GM19463 (cell line): ENCODE data around the gene ZSCAN10.
A peak's percentile ranks its signal among the peaks of the same experiment; 100 is the strongest.

ENCODE experiments used
- ATAC-seq: cut with Tn5 transposase; IDR thresholded peaks from one replicate; pipeline ENCODE4 v1.9.1; 2021; ENCODE audit warnings: mild to moderate bottlenecking, moderate library complexity; ENCODE audit not compliant: unreplicated experiment

Gene ZSCAN10

GRCh38 chr16:3134338-3135125 lies 35.4 kb upstream of the ZSCAN10 start, which contains the start of gene ZNF213:
Gene ZNF213 (plus strand): TSS chr16:3135029. CDS start chr16:3137281, 2,252 bp downstream.
- ATAC-seq: peak; percentile 90

- ATAC-seq: no peak
Measured at GRCh38 chr16:3133844-3134243, 34.8 kb upstream of the ZSCAN10 start.

GRCh38 chr16:3131755-3132377 lies 32.8 kb upstream of the ZSCAN10 start:
- no peak for ATAC-seq

GRCh38 chr16:3129137-3130131 lies 30.3 kb upstream of the ZSCAN10 start:
- peak; percentile 61 for ATAC-seq

GRCh38 chr16:3127745-3128144 lies 28.7 kb upstream of the ZSCAN10 start:
- ATAC-seq: no peak

GRCh38 chr16:3123986-3124886 lies 25.1 kb upstream of the ZSCAN10 start:
- peak; percentile 91 for ATAC-seq

- no peak for ATAC-seq
Measured at GRCh38 chr16:3122926-3123570, 24.0 kb upstream of the ZSCAN10 start.

- ATAC-seq: no peak
Measured at GRCh38 chr16:3121851-3122467, 22.9 kb upstream of the ZSCAN10 start.

GRCh38 chr16:3120435-3120834 lies 21.3 kb upstream of the ZSCAN10 start:
- no peak for ATAC-seq

GRCh38 chr16:3119701-3120408 lies 20.8 kb upstream of the ZSCAN10 start:
- no peak for ATAC-seq

GRCh38 chr16:3119286-3119685 lies 20.2 kb upstream of the ZSCAN10 start:
- ATAC-seq: no peak

- no peak for ATAC-seq
Measured at GRCh38 chr16:3118846-3119245, 19.8 kb upstream of the ZSCAN10 start.

- no peak for ATAC-seq
Measured at GRCh38 chr16:3118204-3118790, 19.2 kb upstream of the ZSCAN10 start.

- ATAC-seq: no peak
Measured at GRCh38 chr16:3115561-3115960, 16.5 kb upstream of the ZSCAN10 start.

- no peak for ATAC-seq
Measured at GRCh38 chr16:3115003-3115402, 15.9 kb upstream of the ZSCAN10 start.

- no peak for ATAC-seq
Measured at GRCh38 chr16:3113765-3114479, 14.8 kb upstream of the ZSCAN10 start.

- ATAC-seq: no peak
Measured at GRCh38 chr16:3112881-3113574, 13.9 kb upstream of the ZSCAN10 start.
